ENCODE results near the gene ZNF292.

- TF ChIP-seq, protein P1, sequence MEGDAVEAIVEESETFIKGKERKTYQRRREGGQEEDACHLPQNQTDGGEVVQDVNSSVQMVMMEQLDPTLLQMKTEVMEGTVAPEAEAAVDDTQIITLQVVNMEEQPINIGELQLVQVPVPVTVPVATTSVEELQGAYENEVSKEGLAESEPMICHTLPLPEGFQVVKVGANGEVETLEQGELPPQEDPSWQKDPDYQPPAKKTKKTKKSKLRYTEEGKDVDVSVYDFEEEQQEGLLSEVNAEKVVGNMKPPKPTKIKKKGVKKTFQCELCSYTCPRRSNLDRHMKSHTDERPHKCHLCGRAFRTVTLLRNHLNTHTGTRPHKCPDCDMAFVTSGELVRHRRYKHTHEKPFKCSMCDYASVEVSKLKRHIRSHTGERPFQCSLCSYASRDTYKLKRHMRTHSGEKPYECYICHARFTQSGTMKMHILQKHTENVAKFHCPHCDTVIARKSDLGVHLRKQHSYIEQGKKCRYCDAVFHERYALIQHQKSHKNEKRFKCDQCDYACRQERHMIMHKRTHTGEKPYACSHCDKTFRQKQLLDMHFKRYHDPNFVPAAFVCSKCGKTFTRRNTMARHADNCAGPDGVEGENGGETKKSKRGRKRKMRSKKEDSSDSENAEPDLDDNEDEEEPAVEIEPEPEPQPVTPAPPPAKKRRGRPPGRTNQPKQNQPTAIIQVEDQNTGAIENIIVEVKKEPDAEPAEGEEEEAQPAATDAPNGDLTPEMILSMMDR (IDR thresholded peaks at IDR 0.05), result no peak
- TF ChIP-seq POLR2A (IDR thresholded peaks at IDR 0.05) (no peak), POLR2AphosphoS5 (IDR thresholded peaks at IDR 0.05) (no peak), EP300 (IDR thresholded peaks at IDR 0.05; ENCODE audit: low read depth) (no peak)
These were observed 70.1 kb downstream of the ZNF292 start for GRCh38 chr6:87225511-87225910.
